ENCODE measurements around the gene ZNF664.

DNA sequence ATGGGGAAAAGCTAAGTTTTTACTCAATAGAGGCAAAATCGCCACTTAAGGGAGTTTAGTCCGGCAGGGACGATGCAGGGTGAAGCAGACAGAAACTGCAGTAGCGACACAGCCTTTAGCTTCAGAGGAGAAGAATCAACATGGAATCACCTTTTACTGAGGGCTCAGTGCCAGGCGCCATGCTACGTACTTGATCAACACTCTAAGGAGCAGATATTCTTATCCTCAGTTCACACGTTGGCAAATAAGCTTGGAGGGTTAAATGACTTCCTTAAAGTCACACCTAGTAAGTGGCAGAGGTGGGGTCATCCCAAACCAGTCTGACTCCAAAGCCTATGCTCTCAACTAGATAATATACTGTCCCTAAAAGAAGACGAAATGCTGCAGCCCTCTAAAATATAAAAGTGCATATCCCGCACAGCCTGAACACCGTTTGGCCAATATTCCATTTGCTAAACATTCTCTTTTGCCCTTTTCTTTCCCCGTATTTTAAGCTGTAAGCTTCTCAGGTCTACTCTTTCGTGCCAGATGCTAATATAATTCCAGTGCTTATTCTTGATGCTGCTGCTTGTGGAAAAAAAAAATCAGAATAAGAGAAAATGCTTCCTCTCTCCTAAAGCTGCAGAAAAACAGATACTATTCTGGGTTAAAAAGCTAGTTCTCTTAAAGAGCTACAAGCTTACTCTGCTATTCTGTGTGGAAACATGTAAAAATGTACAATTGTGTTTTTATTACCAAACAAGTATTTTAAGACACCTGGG lies 11.2 kb upstream of the ZNF664 start:
- TF ChIP-seq, protein P1, sequence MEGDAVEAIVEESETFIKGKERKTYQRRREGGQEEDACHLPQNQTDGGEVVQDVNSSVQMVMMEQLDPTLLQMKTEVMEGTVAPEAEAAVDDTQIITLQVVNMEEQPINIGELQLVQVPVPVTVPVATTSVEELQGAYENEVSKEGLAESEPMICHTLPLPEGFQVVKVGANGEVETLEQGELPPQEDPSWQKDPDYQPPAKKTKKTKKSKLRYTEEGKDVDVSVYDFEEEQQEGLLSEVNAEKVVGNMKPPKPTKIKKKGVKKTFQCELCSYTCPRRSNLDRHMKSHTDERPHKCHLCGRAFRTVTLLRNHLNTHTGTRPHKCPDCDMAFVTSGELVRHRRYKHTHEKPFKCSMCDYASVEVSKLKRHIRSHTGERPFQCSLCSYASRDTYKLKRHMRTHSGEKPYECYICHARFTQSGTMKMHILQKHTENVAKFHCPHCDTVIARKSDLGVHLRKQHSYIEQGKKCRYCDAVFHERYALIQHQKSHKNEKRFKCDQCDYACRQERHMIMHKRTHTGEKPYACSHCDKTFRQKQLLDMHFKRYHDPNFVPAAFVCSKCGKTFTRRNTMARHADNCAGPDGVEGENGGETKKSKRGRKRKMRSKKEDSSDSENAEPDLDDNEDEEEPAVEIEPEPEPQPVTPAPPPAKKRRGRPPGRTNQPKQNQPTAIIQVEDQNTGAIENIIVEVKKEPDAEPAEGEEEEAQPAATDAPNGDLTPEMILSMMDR (IDR thresholded peaks at IDR 0.05; ENCODE audit: control extremely low read depth in 1 of 3, insufficient read depth in 1 of 3, low read depth in 1 of 3, low read length in 3 of 3), result no peak
- TF ChIP-seq YY1 (IDR thresholded peaks at IDR 0.05; ENCODE audit: low read depth, low read length) (no peak), RAD21 (IDR thresholded peaks at IDR 0.05 in 1 of 2, conservative IDR thresholded peaks at IDR 0.05 in 1 of 2; ENCODE audit: low read depth in 2 of 2, low read length in 2 of 2) (no peak), CBX5 (IDR thresholded peaks at IDR 0.05; ENCODE audit: low read depth, low read length) (no peak)
